ENCODE data around the gene IGHMBP2.
"Not testable (repeated sequence)": the region's sequence is repeated elsewhere in the genome, so short reads cannot be mapped to it uniquely, and the experiment has no call there.

The IGHMBP2 gene

GRCh38 chr11:68965901-68966853 lies 62.5 kb downstream of the IGHMBP2 start:
- no peak for DNase-seq

GRCh38 chr11:68966894-68967780 lies 63.4 kb downstream of the IGHMBP2 start:
- DNase-seq = no peak

- DNase-seq = no peak
These were observed 64.9 kb downstream of the IGHMBP2 start for GRCh38 chr11:68968306-68969250.

- no peak for DNase-seq
These were observed 65.7 kb downstream of the IGHMBP2 start for GRCh38 chr11:68969386-68969785.

- DNase-seq = no peak
These were observed 67.4 kb downstream of the IGHMBP2 start for GRCh38 chr11:68970921-68971636.

GRCh38 chr11:68973219-68973618 lies 69.5 kb downstream of the IGHMBP2 start:
- no peak for DNase-seq

- not testable (repeated sequence) for DNase-seq
These were observed 70.0 kb downstream of the IGHMBP2 start for GRCh38 chr11:68973706-68974105.

- no peak for DNase-seq
These were observed 70.9 kb downstream of the IGHMBP2 start for GRCh38 chr11:68974421-68975194.

- DNase-seq = no peak
These were observed 72.4 kb downstream of the IGHMBP2 start for GRCh38 chr11:68976095-68976494.

GRCh38 chr11:68976563-68976962 lies 72.9 kb downstream of the IGHMBP2 start:
- DNase-seq = no peak

GRCh38 chr11:68977781-68978625 lies 74.3 kb downstream of the IGHMBP2 start:
- DNase-seq = no peak

- DNase-seq = no peak
These were observed 74.9 kb downstream of the IGHMBP2 start for GRCh38 chr11:68978626-68978930.

- no peak for DNase-seq
These were observed 75.4 kb downstream of the IGHMBP2 start for GRCh38 chr11:68978931-68979594.

GRCh38 chr11:68979931-68980775 lies 76.5 kb downstream of the IGHMBP2 start:
- DNase-seq = no peak

GRCh38 chr11:68980776-68981065 lies 77.0 kb downstream of the IGHMBP2 start, which contains the start of gene MRGPRD:
Gene MRGPRD (minus strand): TSS chr11:68980986. CDS start chr11:68980986, 0 bp downstream.
- DNase-seq = no peak

GRCh38 chr11:68982134-68982533 lies 78.4 kb downstream of the IGHMBP2 start:
- DNase-seq = no peak

GRCh38 chr11:68983801-68984200 lies 80.1 kb downstream of the IGHMBP2 start:
- no peak for DNase-seq

- DNase-seq = no peak
These were observed 83.5 kb downstream of the IGHMBP2 start for GRCh38 chr11:68987211-68987610.

GRCh38 chr11:68988491-68988890 lies 84.8 kb downstream of the IGHMBP2 start:
- DNase-seq = no peak

All from stimulated activated CD4-positive, alpha-beta T cell treated with anti-CD3 and anti-CD28 coated beads, Interleukin-12 subunit alpha, Interleukin-12 subunit beta, amount 100 ng/mL, for 4 hours (primary cell).